D721Med (cell line): ENCODE results near the gene DGKI.

Experiments used
- DNase-seq: peaks from one replicate; pipeline ENCODE4 v3.0.0; 2011; ENCODE audit warnings: low spot score; ENCODE audit not compliant: insufficient read length
- FAIRE-seq: peaks from 2 replicates; lab custom pipeline; 2011; peaks lifted over from hg19 to GRCh38; lab: Jason Lieb, UNC
- TF ChIP-seq, protein P1 (sequence below): IDR thresholded peaks from 2 replicates; pipeline ENCODE4 v1.5.1; 2012; ENCODE audit warnings: mild to moderate bottlenecking, control low read depth; ENCODE audit not compliant: insufficient read depth; ENCODE audit errors: missing control alignments

Gene DGKI

DNA sequence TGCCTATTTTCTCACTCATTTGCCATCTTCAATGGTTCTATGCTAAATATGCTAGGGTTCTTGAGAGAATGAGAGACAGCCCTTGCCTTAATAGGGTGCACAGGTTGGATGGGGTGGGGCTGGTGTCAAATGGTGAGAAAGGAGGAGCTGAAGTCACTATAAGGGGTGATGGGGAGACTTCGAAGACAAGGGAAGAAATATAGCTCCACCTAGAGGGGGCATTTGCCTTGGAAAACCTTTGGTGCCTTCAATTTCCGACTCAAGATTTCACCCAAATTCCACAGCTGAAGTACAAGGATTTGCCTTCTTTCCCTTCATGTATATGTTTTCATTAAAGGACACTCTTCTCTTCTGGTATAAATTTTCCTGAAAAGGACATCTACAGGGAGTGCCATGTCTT is 508.9 kb downstream of the DGKI start:
- no peak for FAIRE-seq
- TF ChIP-seq, protein P1, sequence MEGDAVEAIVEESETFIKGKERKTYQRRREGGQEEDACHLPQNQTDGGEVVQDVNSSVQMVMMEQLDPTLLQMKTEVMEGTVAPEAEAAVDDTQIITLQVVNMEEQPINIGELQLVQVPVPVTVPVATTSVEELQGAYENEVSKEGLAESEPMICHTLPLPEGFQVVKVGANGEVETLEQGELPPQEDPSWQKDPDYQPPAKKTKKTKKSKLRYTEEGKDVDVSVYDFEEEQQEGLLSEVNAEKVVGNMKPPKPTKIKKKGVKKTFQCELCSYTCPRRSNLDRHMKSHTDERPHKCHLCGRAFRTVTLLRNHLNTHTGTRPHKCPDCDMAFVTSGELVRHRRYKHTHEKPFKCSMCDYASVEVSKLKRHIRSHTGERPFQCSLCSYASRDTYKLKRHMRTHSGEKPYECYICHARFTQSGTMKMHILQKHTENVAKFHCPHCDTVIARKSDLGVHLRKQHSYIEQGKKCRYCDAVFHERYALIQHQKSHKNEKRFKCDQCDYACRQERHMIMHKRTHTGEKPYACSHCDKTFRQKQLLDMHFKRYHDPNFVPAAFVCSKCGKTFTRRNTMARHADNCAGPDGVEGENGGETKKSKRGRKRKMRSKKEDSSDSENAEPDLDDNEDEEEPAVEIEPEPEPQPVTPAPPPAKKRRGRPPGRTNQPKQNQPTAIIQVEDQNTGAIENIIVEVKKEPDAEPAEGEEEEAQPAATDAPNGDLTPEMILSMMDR, result peak; percentile 10
- no peak for DNase-seq

DNA sequence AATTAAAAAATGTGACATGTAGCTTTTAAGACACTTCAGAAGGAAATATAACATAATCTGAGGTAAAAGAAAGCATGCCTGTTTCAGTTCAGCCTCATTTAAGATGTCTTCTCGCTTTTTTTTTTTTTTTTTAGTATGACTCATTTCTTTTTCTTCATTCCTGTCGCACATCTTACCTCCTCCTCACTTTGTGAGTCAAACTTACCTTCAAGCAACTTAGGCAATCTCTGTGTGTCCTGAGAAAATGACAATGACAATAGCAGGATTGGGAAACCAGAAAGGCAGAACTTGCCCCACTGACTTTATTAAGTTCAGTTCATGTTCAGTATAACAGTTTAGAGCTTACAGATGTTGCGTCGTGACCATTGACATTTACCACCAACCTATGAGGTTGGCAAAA is 511.0 kb downstream of the DGKI start:
- no peak for DNase-seq
- TF ChIP-seq, protein P1, result no peak
- no peak for FAIRE-seq

DNA sequence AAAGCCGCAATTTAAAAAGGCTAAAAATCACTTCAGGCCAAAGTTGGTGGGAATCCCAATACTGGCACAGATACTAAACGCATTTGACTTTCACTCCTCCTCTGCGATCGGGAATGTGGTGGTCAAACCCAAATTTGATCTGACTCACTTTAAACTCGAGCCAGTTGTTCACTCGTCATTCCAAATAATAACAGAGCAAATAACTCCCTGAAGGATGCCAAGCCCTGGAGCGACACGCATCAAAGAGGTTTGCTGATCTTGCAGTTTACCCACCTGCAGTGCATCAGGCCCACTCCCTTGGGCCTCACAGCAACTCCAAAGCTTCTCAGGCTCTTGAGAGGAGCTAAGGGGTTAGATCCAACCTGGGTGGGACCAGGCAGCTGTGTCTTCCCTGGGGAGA is 515.4 kb downstream of the DGKI start:
- TF ChIP-seq, protein P1, result no peak
- no peak for DNase-seq
- FAIRE-seq, result no peak
